Chondrocyte (in vitro differentiated cells): ENCODE measurements around the gene CCDC159. TPM values are rescaled to one million over a fixed set of nuclear protein-coding genes. Genes with fewer than 3 reads are reported as not detected.

Source experiments
- DNase-seq: peaks from one replicate; pipeline ENCODE4 v3.0.0; 2021; ENCODE audit warnings: mixed read lengths, low spot score
- H3K27ac Mint-ChIP-seq: one replicate; pipeline ENCODE4 v1.8.0; 2021; ENCODE audit warnings: mild to moderate bottlenecking, moderate library complexity, mixed read lengths; ENCODE audit not compliant: unreplicated experiment
- H3K27me3 Mint-ChIP-seq: 2 replicates; pipeline ENCODE4 v1.8.0; 2021; ENCODE audit warnings: low read depth, mixed read lengths
- H3K36me3 Mint-ChIP-seq: 2 replicates; pipeline ENCODE4 v1.8.0; 2021; ENCODE audit warnings: low read depth, mixed read lengths
- H3K4me1 Mint-ChIP-seq: 2 replicates; pipeline ENCODE4 v1.8.0; 2021; ENCODE audit warnings: low read depth, mild to moderate bottlenecking, mixed read lengths
- H3K4me3 Mint-ChIP-seq: one replicate; pipeline ENCODE4 v1.8.0; 2021; ENCODE audit warnings: mild to moderate bottlenecking, moderate library complexity, mixed read lengths; ENCODE audit not compliant: unreplicated experiment
- H3K9me3 Mint-ChIP-seq: 2 replicates; pipeline ENCODE4 v1.8.0; 2021; ENCODE audit warnings: low read depth, mixed read lengths
- long read RNA-seq: library from polyadenylated mRNA; stranded (forward); transcript quantifications from one replicate; pipeline ENCODE4 v2.0.0, GENCODE V29; 2021
- total RNA-seq: library from RNA; stranded (reverse); gene quantifications from 3 replicates; pipeline ENCODE4 v1.2.1, GENCODE V29; 2021
- TF ChIP-seq, protein P1 (sequence below): fragments of 200-600 bp; sonication (generic); IDR thresholded peaks from 2 replicates; pipeline ENCODE4 v1.5.0; 2021; ENCODE audit warnings: antibody characterized with exemption, mild to moderate bottlenecking, moderate library complexity

CCDC159 gene, protein sequence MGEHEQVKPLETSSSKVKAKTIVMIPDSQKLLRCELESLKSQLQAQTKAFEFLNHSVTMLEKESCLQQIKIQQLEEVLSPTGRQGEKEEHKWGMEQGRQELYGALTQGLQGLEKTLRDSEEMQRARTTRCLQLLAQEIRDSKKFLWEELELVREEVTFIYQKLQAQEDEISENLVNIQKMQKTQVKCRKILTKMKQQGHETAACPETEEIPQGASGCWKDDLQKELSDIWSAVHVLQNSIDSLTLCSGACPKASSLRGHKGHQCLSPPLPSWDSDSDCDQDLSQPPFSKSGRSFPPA
- 19.8 to 22.4 TPM (median 20.5 TPM) in 3 replicates for total RNA-seq
- long read RNA-seq, partial matches to known transcripts = 1 of 2 reads
- long read RNA-seq, other reads (novel, unspliced or antisense) = 1 of 2 reads

DNA sequence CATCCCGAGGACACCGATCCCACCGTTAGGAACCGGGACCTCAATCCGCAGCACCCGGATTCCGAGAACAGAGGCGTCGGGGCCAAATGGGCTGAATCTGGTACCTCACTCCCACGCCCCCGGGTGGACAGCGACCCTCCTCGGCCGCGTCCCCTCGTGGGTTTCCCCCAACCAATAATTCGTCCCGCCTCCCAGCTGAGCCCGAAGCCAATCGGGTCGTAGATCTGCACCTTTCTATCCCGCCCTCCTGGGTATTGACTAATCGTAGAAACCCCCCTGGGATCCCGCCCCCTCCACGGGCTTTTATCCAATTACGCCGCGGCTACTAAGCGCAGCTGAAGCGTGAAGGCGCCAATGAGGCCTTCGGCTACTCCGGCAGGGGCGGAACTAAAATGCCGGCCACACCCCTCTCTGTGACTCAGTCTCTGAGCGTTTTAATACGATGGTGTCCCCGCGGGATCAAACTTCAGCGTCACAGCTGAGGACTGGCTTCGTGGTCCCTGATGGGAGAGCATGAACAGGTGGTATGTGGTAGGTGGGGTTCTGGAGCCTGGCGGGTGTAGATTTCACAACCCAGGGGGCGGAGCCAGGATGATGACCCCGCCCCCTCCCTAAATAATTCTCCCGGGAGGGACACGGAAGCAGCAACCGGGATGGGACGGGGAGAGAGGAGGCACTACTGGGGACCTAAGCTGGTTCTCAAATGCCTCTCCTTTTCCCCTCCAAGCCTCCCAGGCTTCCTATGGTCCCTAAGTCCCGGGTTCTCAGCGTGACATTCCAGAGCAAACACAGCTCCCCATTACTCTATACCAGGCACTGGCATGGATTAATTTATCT, at the start of gene CCDC159, which contains the start of gene TMEM205:
Gene CCDC159 (plus strand): TSS at position 416 of the 837 bp plus-strand sequence. CDS start 88 bp downstream, at position 504.
Gene TMEM205 (minus strand): TSS at position 165 of the 837 bp plus-strand sequence. CDS start 649 bp downstream, outside the sequence.
- Mint-ChIP-seq H3K4me3 (peak within 1 kb of the TSS; percentile 92), H3K36me3 (peaks cover 5% of the 10 kb centered on the region), H3K27me3 (no peaks in the 10 kb centered on the region), H3K27ac (peak within 1 kb of the TSS; percentile 98), H3K9me3 (peaks cover 8% of the 10 kb centered on the region), H3K4me1 (peaks cover 30% of the 10 kb centered on the region)
- TF ChIP-seq, protein P1, sequence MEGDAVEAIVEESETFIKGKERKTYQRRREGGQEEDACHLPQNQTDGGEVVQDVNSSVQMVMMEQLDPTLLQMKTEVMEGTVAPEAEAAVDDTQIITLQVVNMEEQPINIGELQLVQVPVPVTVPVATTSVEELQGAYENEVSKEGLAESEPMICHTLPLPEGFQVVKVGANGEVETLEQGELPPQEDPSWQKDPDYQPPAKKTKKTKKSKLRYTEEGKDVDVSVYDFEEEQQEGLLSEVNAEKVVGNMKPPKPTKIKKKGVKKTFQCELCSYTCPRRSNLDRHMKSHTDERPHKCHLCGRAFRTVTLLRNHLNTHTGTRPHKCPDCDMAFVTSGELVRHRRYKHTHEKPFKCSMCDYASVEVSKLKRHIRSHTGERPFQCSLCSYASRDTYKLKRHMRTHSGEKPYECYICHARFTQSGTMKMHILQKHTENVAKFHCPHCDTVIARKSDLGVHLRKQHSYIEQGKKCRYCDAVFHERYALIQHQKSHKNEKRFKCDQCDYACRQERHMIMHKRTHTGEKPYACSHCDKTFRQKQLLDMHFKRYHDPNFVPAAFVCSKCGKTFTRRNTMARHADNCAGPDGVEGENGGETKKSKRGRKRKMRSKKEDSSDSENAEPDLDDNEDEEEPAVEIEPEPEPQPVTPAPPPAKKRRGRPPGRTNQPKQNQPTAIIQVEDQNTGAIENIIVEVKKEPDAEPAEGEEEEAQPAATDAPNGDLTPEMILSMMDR = peak; percentile 29
- peak; percentile 98 for DNase-seq

DNA sequence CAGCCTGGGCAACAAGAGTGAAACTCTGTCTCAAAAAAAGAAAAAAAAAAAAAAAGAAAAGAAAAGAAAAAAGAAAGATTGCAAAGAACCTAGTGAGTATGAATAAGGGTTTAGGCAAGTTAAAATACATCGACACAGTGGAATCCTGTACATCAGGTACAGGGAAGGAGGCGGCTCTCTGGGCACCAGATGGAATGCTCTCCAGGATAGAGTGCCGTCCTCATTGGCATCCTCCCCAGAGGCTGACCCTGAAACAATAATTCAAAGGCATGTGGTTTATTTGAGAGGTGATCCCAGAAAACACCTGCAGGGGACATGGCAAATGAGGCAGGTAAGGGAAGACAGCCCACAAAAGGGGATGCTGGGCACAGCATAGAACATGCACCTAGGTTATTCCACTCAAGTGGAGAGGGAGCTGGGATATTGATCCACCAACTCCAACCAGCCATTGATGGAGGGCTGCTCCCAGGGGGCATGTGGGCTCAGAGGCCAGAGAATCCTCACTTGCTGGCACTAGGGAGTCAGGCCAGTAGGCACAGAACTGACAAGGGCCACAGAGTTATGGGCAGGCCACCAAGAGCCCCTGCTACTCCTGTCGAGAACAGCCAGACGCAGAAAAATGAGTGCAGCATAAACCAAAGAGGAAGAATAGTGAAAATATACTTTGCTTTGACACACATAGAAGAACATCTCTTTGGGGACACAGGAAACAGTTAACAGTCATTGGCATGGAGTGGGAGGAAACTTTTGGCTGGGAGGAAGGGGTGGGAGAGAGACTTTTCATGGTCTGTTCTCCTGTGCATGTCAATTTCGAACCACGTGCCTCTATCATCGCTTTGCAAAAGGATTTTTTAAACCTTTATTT, 46.1 kb upstream of the CCDC159 start:
- H3K27me3 Mint-ChIP-seq = peaks cover 8% of the 10 kb centered on the region
- no peaks in the 10 kb centered on the region for H3K9me3 Mint-ChIP-seq
- H3K36me3 Mint-ChIP-seq = no peaks in the 10 kb centered on the region
- H3K4me1 Mint-ChIP-seq = peaks cover 2% of the 10 kb centered on the region
- DNase-seq = no peak
- no peak overlapping the region for H3K27ac Mint-ChIP-seq
- TF ChIP-seq, protein P1 = no peak
- no peak overlapping the region for H3K4me3 Mint-ChIP-seq

DNA sequence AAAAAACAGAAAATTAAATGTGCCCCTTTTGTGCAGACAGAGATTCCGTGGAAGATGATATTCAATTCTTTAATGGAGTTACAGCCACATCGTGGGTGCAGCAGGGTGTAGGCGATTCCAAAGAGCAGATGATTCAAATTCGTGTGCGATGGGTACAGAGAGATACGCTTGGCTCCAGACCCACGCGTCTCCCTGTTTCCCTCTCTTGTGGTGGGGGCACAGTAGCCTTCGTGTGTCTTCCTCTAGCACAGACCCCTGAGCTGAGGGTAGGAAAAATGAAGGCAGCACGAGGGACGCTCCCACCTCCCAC, 45.6 kb upstream of the CCDC159 start:
- TF ChIP-seq, protein P1 = no peak
- peaks cover 10% of the 10 kb centered on the region for H3K27me3 Mint-ChIP-seq
- no peaks in the 10 kb centered on the region for H3K9me3 Mint-ChIP-seq
- H3K27ac Mint-ChIP-seq = no peak overlapping the region
- DNase-seq = no peak
- no peak overlapping the region for H3K4me3 Mint-ChIP-seq
- peaks cover 2% of the 10 kb centered on the region for H3K4me1 Mint-ChIP-seq
- H3K36me3 Mint-ChIP-seq = no peaks in the 10 kb centered on the region

DNA sequence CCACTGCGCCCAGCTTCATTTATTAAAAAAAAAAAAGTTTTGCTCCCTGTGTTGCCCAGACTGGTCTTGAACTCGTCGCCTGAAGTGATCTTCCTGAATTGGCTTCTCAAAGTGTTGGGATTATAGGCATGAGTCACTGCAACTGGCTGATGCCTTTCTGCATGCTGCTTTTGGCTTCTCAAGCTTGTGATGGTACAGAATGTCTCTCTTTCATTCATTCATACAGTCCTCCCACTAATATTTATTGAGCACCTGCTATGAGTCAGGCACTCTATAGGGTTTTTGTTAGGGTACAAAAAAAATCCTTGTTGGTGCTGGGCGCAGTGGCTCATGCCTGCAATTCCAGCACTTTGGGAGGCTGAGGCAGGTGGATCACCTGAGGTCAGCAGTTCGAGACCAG, 41.4 kb upstream of the CCDC159 start:
- Mint-ChIP-seq H3K4me1 (no peaks in the 10 kb centered on the region), H3K27ac (no peak overlapping the region), H3K4me3 (no peak overlapping the region), H3K36me3 (no peaks in the 10 kb centered on the region), H3K27me3 (peaks cover 12% of the 10 kb centered on the region), H3K9me3 (no peaks in the 10 kb centered on the region)
- TF ChIP-seq, protein P1 = no peak
- DNase-seq = no peak
